HCEC 1CT (cell line): ENCODE data around the gene DCP1B.

Experiments used
- DNase-seq: peaks from one replicate; pipeline ENCODE4 v3.0.0-alpha.2; 2017

Gene DCP1B

DNA sequence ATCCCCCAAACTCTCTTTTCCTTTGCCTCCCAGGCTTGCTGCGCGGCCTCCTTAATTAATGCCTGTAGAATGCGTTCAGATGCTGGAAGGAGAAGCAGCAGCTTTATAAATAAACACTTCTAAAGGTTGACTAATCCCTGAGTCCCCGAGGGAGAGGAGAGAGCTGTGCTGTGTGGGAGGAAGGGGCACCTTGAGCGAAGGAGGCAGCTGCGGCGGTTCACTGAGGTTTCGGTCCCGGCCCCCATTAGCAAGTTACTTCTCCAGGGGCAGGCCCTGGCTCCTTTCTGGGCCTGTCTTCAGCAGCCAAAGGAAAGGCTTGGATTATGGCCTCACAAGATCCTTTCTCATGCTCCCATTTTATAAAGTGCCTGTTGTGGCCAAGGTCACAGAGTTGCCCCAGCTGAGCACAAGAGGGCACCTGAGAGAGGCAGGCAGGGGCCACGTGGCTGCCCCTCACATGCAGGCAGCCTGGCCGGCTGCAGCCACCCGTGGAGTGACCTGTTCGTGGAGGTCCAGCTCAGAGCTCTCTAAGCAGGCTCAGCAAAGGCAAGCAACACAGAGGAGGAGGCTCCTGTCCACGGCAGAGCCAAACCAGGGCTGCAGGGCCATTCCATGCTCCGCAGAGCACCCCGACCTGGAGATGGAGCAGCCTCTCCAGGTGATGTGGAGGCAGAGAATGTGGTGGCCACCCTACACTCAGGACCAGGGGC, 70.8 kb downstream of the DCP1B start:
- no peak for DNase-seq

DNA sequence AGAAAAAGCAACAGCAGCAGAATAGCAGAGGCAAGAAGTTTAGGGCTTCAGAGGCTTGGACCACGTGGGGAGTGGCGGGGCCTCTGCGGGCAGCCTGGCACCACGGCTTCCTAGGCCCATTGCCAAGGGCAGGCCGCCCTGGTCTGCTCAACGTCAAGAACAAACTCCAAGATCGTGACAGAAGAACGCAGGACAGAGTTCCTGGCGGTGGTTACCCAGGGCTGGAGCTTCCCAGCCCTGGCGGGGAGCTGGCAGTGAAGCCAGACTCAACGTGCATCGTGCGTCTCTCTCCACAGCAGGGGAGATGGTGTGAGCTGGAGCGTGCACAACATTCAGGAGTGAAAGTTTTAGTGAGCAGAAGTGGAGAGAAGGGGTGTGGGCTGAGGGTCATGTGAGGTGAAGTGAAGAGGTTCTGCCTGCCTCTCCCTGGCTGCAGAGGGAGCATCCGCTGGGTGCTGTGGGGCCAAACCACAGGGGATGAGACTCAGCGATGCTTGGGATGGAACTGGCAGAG, 71.9 kb downstream of the DCP1B start:
- no peak for DNase-seq

DNA sequence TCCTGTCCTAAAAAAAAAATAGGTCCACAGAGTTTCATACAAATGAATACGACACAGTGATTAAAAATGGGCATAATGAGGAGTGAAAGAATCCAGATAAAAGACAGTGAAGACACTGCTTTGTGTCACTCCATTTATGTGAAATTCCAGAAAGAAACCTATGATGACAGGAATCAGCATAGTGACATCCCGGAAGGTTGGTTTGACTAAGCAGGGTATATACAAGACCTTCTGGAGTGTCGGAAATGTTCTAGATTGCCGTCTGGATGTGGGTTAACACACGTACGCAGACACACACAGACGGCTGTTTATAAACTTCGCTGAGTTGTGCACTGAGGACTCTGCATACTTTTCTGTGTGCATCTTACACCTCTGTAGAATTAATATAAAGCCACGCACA, 72.6 kb downstream of the DCP1B start:
- DNase-seq = no peak

DNA sequence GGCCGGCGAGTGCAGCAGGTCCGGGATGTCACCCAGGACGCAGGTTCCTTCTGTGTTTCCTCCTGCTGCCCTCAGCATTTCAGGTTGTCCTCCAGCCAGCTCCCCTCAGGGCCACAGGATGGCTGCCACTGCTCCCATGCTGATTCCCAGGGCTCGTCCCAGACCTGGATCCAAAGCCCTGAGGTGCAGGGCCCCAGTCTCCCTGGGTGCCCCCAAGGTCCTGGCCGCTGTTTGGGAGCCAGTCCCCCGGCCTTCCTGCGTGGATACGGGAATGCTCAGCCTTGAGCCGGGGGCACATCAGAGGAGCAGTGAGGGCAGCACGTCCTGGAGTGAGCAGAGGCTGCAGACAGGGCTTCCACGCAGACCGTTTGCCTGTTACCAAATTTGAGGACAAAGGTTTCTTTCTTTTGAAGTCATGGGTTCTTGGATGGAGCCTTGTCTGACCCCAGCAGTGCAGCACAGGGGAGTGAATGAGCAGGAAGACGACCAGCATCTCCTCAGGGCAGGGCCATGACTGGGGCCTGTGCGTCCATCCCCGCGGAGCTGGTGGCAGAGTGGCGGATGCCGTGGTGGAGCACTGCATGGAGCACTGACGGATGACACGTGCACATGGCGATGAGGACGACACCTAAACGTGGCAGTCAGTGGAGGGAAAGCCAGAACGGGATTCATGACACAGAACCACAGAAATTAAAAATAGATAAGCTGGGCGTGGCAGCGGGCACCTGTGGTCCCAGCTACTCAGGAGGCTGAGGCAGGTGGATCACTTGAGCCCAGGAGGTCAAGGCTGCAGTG, 73.3 kb downstream of the DCP1B start:
- no peak for DNase-seq

DNA sequence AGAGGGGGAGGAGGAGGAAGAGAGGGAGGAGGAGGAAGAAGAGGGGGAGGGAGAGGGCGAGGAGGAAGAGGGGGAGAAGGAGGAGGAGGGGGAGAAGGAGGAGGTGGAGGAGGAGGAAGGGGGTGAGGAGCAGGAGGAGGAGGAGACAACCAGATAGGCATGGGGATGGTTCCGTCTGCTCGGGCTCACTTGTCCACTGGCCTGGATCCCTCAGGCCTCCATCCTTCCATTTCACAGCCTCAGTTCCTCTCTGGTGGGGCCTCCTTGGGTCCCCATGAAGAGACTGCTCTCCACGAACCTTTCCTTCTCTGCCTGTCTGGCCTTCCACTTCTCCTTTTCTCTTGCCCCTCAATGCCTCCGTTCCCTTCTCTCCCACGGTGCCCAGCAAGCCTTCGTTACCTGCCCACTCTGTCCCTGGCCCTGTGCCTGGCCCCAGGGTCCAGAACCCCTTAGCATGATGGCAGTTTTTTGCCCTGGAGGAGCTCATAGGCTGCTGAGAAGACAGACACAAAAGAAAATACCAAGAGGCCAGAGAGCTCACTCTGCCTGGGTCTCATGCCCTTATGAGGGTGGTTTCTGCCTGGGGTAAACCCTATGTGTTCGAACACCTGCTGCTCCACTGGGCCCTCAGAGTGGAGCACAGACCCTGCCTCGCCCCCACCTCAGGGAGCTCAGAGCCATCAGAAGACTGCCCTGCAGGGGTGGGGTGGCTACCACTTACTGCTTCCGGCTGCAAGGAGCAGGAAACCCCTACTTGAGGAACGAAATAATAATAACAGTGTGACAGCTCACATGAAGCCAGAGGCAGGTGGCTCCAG, 74.1 kb downstream of the DCP1B start:
- DNase-seq = no peak

DNA sequence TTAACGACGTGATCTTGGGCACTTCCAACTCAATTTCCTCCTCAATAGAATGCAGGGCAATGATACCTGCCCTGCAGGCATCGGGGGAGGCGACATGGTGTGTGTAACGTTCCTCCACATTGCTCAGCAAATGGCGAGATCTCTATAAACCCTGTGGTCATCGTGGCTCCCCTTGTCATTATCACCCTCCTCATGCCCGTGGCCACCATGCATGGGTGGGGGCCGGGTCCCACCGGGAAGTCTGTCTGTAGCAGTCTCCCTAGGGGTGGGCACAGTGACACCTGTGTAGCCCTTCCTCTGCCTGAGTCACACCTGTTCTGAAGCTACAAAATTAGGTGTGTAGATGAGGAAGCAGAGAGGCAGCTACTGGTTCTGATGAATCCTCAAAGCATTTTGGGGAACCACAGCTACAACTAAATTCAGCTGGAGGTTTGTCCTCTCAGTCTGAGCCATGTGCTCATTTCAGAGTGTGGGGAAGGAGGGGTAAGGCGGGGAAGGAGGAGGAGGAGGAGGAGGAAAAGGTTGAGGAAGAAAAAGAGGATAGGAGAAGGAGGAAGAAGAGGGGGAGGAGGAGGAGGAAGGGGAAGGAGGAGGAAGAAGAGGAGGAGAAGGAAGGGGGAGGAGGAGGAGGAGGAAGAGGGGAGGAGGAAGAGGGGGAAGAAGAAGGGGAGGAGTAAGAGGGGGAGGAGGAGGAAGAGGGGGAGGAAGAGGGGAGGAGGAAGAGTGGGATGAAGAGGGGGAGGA, 74.8 kb downstream of the DCP1B start:
- no peak for DNase-seq

DNA sequence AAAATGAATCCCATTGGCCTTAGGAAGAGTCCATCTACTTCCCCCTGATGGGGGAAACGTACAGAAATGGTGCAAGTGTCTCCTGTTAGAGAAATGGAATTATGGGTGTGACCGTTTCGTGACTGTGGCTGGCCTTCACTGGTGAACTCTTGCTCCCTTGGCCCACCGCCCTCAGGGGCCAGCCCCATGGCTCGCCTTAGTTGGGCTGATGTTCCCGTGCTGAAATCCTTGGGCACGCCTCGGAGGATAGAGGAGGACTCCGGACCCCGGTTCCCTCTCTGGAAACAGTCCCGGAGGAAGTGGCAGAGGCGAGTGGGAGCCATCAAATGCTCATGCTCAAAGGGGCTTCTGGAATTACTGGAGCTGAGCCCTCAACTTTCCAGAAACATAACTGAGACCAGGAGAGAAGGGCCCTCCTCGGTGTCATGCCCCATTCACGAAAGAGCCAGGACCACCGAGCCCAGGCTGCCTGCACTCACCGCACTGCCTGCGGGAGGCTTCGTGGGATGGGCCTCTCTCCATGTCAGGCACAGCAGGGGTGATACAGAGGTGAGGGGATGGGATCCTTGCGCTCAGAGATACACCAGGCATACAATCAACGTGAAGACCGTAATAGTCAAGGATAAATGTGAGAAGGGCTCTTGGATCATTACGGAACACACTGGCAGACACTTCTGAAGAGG, 75.7 kb downstream of the DCP1B start:
- no peak for DNase-seq

DNA sequence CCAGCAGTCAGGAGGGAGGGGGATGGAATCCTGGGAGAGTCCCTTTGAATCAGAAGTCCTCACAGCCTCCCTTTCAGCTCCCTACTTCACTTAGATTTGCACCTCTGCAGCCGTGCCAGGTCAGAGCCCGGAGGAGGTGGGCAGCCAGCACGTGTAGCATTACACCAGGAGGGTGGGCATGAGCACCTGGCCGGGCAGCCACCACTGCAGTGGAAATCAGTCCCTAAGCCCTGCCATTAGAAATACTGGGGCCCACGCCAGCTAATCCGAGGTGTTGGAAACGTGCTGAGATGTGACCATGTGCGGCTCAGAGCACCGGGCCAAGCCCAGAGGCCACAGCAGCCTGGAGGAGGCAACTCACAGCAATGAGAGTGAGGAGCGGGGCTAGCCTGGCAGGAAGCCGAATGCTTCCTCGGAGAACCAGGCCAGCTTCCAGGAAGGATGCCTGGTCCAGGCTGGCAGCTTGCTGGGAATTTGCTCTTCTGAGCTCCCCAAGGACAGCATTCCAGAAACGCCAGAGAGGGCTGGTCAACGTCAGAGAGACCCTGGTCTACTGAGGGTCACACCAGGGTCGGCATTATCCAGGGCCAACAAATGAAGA, 76.4 kb downstream of the DCP1B start:
- no peak for DNase-seq

DNA sequence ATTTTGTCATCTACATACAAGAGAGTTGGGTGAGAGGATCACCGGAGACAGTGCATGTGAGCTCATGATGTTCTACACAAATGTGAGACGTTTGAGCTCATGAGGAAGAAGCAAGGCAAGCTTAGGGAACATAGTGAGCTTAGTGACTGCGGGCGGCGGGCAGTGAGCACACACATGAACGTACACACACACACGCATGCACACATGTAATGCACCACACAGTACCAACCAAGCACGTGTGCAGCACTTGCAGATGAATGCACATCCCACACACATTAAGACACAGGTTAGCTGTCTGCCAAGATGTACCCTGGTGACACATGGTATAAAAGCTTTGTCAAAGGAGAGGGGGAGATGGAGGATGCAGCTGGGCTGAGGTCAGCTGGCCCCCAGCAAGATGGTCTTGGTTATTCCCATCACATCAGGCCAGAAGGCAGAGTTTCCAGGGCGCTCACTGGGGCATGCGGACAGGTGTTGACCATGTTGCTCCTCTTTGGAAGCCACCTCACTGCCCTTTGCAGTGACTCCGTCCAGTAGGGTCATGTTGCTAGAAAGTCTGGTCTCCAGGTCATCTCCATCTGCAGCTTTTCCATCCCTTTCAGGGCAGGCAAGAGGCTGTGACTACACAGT, 77.1 kb downstream of the DCP1B start:
- no peak for DNase-seq

DNA sequence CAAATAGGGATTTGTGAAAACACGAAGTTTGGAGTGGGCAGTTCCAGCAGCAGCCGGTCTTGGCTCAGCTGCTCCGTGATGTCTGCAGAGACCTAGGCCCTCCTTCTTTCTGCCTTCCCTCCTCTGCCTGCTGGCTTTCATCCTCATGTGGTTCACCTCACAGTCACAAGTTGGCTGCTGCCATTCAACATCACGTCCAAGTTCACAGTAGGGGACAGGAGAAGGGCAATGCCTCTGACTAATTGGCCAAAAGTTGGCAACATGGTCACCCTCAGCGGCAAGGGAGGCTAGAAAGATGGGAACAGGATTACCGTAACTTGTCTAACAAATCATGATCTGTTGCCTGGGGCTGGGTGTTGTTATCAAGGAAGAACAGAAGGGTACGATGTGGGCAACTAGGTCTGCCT, 78.0 kb downstream of the DCP1B start:
- no peak for DNase-seq

DNA sequence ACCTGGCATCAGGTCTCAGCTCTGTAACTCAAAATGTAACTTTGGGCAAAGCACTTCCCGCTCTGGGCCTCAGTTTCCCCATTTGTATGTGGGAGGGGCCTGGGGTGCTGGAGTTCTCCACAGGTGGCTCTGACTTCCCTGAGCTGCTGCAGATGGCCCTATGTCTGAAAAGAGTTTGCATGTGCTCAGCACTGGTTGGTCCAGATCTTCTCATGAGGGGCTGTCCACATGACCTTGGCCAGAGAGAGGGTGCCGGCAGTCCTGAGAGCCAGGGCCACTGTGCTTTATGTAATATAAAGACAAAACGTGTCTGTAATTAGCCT, 78.6 kb downstream of the DCP1B start:
- no peak for DNase-seq

DNA sequence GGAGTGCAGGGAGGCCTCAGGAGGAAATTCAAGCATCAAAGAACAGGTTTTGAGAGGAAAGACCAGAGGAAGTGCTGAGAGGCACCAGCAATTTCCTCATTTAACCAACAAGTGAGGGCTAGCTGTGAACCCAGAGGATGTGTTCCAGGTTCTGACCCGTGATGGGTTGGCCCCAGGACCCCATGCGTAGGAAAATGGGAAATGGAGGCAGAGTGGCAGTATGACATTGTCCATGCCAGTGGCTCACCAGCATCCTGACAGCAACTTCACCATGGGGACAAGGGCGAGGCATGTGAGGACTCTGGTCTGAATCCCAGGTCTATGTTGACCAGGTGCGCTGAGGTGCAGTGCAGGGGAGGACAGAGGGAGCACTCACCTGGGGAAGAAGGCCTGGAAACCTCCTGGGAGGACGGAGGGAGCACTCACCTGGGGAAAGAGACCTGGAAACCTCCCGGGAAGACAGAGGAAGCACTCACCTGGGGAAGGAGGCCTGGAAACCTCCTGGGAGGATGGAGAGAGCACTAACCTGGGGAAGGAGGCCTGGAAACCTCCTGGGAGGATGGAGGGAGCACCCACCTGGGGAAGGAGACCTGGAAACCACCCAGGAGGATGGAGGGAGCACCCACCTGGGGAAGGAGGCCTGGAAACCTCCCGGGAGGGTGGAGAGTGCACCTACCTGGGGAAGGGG, 79.1 kb downstream of the DCP1B start:
- no peak for DNase-seq

DNA sequence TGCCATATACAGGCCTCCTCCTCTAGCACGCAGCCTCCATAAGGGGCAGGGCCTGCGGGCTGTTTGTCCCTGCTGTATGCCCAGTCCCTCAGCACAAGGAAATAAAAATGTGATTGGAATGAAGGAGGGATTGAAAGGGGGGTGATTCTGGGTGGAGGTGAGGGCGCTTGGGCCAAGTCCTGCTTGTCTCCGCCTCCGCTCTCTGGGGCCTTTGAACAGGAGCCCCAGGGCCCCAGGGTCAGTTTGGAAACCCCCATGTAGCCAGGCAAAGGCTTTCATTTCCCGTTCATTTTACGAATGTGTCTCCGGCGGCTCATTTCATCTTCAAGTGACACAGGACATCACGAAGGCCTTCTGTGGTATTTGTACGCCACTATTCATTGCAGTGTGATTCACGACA, 81.3 kb downstream of the DCP1B start:
- no peak for DNase-seq

DNA sequence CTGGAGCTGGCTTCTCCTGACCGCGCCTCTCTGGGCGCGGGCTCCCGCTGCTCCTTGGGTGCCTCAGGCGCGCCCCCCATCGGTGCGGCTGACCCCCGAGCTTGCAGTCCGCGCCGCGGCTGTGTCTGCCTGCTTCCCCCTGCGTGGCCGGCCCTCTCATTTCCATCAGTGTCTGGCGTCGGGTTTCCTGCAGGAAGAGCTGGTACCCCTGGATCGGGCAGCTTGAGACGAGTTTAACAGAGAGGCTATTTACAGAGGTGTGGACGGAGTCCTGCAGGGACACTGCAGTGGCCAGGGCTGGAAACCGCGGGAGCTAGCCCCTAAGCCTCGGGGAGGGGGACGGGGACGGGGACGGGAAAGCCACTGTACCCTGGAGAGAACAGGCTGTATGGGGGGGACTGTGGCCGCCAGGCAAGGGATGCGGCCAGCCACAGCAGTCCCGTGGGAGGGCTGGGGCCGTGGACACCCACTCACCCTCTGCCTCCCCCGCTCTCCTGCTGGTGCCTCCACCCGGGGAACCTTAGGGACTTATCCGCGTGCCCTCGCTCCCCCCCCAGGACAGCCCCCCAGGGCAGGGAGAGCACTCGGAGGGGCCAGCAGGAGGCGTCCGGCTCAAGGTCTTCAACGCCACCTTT, 82.1 kb downstream of the DCP1B start:
- no peak for DNase-seq

DNA sequence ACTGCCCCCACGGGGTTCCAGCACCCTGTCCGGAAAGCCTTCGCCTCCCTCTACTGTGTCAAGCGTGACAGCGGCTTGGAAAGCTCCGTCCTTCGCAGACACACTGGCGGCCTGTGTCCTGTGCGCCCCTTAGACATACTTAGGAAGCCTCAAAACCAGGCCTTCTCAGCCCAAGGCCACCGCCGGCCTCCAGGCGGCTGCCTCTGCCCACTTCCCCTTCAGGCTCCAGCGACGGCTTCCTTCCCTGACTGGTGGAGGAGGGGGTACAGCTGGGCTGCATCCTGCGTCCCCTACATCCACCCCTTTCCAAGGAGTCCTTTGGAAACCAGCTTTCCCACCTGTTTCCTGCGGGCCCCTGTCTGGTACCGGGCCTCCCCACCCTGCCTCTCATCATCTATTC, 83.3 kb downstream of the DCP1B start:
- DNase-seq = no peak

DNA sequence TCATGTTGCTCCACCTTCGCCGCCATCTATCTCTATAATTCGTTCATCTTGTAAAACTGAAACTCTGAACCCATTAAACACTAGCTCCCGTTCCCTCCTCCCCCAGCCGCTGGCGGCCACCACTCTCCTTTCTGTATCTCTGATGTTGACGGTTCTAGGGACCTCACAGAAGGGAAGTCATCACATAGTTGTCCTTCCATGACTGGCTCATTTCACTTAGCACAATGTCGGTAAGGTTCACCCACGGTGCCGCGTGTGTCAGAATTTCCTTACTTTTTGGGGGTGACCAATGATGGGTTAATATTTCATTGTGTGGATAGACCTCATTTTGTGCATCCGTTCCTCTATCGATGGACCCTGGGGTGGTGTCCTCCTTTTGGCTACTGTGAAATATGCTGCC, 83.8 kb downstream of the DCP1B start:
- DNase-seq = no peak

DNA sequence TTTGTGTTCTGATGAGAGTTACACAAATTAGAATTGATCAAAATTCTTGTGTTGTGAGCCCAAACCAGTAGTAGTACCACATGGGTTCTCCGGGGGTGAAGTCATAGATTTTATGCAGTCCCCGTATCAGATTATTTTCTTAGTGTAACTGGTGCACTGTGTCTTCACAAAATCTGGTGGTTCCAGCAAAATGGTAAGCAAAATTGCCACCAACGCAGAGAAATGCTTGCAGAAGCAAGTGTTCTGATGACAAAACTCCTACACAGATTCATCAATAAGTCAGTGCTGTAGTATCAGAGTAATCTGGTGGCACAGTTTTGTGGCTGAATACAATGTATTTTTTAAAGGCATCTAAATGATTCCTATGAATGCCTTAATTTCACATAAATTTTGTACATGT, 84.5 kb downstream of the DCP1B start:
- DNase-seq = no peak

DNA sequence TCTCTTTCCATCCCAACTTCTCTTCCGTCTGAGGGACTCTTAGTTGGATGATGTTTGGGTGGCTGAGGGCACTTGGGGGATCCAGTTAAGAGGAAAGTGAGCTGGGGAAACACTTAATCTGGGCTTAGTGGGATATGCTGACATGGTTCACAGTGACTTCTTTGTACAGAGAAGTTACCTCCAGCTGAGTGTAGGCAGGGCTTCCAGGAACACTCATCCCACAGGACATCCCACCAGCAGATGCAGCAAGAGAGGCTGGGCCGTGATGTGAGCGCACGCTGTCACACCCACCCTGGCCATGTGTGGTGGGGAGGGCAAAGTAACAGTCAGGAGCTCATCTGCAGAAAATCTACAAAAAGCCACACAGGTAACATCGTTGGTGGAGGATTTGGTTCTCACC, 85.0 kb downstream of the DCP1B start:
- DNase-seq = no peak

DNA sequence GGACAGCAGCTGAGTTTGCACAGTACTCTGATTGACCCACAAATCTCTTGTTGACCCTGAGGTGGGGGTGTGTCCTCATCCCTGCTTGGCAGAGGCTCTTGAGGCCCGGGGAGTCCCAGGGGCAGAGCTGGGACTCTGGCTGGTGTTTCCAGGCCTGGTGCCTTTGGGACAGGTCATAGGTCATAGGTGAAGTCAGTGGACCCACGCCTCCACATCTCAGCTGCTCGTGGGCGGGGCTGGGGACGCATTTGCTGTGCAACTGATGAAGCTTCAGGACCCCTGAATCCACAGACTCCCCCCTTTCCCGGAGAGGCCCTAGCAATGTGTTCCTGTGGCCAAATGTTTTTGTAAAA, 85.4 kb downstream of the DCP1B start:
- no peak for DNase-seq

DNA sequence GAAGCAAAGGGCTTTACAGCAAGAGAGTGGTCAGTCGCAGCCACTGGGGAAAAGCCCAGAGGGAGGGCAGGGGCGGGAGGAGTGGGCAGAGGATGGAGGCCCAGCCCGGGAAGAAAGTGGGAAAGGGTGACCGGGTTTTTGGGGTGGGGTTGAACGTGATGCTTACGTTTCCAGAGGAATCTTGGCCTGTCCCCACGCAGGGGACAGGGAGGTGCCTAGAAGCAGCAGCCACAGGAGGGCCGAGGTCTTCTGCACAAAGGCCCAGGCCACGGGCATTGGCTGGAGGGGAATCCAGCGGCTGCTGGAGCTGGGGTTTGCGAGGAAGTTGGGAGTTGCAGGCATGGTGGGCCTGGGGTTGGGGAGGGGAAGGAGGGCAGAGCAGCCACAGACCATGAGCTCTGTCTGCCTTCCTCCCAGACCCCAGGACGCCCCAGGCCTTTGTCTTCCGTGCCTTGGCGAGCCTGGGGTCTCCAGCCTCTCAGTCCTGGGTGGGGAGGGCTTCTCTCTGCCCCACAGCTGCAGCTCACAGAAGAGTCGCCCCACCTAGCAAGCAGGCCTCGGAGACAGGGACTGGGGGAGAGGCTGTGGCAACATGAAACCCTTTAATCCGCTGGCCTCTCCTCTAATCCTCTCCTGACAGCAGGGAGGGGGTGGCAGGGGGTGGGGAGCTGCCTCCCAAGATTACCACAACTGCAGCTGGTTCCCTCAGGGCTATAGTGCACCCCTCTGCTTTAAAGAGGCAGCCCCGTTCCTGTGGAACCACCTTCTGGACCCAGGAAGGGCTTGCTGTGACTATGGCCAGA, 86.0 kb downstream of the DCP1B start, which contains the start of gene CACNA2D4:
Gene CACNA2D4 (minus strand): TSS at position 572 of the 803 bp plus-strand sequence. CDS start 179 bp downstream, at position 393.
- no peak for DNase-seq
